ENCODE results near the gene KLRD1.
A peak's percentile ranks its signal among the peaks of the same experiment; 100 is the strongest.
"Not testable (repeated sequence)": the region's sequence is repeated elsewhere in the genome, so short reads cannot be mapped to it uniquely, and the experiment has no call there.

Gene KLRD1

DNA sequence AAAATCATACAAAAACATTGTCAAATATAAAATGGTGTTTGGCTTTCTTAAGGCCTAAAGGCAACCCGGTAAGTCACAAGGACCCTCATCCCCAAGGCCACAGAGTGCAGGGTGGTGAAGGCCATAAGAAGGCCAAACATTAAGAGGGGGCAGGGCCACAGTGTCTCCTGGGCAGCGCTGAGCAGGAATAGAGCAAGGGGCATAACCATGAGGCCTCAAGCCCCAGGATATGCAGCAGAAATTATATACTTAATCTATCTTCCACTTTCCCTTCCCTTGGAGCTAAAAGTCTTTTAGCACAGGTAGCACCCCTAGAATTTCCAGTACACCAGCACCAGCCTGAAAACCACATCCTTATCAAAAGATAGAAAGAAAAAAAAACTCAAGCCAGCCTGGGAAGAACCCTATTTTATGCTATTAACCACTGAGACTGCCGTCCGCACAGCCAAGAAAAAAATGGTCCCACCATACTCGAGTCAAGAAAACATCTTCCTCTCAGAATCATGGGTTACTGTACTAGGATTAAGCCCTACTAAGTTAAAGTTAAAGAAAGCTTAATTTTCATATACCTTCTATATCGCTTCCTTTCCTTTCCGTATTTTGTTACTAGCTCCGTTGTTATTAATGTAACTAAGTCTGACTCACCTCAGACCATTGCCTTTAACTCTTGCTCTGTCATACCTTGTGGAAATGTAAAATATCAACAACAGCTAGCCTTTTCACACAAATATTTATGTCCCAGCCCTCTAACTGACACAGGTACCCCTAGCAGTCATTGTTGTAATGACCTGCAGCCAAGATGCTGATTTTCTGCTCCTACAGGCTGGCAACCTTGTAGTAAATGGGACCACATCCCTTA lies 62.1 kb downstream of the KLRD1 start:
- DNase-seq = peak; percentile 49

DNA sequence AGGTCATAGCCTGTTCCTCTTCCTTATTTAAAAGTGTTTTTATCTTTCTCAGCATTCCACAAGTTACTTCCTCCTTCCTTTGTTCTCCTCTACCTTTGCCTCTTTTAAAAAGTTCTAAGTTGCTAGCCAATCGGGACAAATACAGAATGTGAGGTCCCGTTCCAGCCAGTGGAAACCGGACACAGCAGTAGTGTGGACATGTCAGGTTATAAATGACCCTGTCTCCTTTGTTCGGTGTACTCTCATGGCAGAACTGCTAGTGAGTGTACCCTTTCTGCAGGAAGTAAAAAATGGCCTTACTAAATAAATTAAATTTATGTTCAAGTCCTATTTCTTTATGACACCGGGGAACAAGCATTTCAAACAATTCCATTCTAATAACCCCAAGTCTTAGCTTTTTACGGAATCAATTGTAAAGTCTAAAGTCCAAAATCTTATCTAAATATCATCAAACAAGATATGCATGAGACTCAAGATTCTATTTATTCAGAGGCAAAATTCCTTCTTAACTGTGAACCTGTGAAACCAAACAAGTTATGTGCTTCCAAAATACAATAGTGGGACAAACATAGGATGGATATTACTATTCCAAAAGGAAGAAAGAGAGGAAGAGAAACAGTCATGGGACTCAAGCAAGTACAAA lies 64.3 kb downstream of the KLRD1 start:
- DNase-seq = not testable (repeated sequence)

DNA sequence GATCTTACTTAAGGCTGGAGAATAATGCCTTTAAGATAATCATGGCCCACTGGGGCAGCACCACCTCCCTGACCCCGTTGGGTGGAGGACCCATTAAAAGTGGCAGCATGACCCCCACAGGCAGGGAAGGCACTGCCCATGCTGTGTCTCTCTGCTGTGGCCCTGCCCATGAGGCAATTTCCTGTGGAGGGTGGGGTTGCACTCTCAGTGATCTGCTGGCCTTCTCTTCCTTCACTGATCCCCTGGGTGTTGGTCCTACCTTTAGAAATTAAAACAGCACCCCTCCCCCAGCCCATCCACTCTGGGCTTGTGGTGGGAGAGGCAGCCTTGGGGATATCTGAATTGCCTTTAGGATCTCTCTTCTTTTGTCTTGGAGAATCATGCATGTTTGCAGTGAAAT lies 64.9 kb downstream of the KLRD1 start:
- DNase-seq = no peak

DNA sequence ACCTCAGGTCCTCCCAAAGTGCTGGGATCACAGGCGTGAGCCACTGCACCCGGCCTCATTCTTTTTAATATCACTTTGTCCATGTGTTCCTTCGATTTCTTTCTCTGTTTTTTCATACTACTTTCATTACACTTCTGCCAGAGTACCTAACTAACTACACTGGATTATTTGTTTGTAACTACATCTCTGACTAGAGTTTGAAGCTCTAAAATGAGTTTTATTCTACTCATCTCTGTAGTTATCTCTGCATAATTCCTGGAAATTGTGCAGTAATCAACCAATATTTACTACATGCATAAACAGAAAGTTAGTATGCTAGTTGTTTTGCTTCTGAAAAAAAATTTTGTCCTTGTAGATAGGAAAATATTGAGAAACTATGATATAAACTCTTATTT lies 67.0 kb downstream of the KLRD1 start:
- DNase-seq = no peak

DNA sequence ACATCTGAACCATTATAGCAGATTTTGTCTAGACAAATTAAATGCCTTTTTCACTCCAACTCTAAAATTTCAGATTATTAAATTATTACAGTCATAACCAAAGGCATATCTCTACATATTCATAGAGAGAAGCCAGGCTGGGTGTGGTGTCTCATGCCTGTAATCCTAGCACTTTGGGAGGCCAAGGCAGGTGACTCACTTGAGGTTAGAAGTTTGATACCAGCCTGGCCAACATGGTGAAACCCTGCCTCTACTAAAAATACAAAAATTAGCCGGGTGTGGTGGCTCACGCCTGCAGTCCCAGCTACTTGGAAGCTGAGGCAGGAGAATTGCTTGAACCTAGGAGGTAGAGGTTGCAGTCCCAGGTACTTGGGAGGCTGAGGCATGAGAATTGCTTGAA lies 71.1 kb downstream of the KLRD1 start:
- DNase-seq = not testable (repeated sequence)

Data from CD4-positive, alpha-beta T cell treated with Interleukin-17A for 1 hour (primary cell).